Osteoblast (primary cell): ENCODE data around the gene TTN. TPM values are rescaled to one million over a fixed set of nuclear protein-coding genes. Genes with fewer than 3 reads are reported as not detected.

Experiments used
- DNase-seq: peaks from one replicate; pipeline ENCODE4 v3.0.0; 2011; ENCODE audit warnings: low spot score, mixed read lengths; ENCODE audit not compliant: insufficient read length; ENCODE audit errors: missing footprints
- H2AFZ ChIP-seq: 2 replicates; pipeline ENCODE4 v1.6.0; 2011; ENCODE audit warnings: mild to moderate bottlenecking, low read length
- H3K27ac ChIP-seq: 2 replicates; pipeline ENCODE4 v1.5.1; 2011; ENCODE audit warnings: mild to moderate bottlenecking, low read depth, low read length, moderate library complexity
- H3K27me3 ChIP-seq: 2 replicates; pipeline ENCODE4 v1.6.0; 2012; ENCODE audit warnings: mild to moderate bottlenecking, control low read depth, inconsistent platforms, low read length, moderate library complexity; ENCODE audit not compliant: insufficient read depth
- H3K36me3 ChIP-seq: 2 replicates; pipeline ENCODE4 v1.5.1; 2011; ENCODE audit warnings: mild to moderate bottlenecking, low read length, control low read depth, moderate library complexity; ENCODE audit not compliant: insufficient read depth
- H3K4me1 ChIP-seq: 2 replicates; pipeline ENCODE4 v1.5.1; 2011; ENCODE audit warnings: mild to moderate bottlenecking, low read length, control low read depth, moderate library complexity; ENCODE audit not compliant: insufficient read depth
- H3K4me2 ChIP-seq: 2 replicates; pipeline ENCODE4 v1.6.0; 2011; ENCODE audit warnings: mild to moderate bottlenecking, low read length; ENCODE audit not compliant: insufficient read depth
- H3K4me3 ChIP-seq: fragments of 200-600 bp; sonication (generic); 3 replicates; pipeline ENCODE4 v1.5.1; 2012; ENCODE audit warnings: mild to moderate bottlenecking, low read length, inconsistent platforms; ENCODE audit not compliant: insufficient read depth
- H3K79me2 ChIP-seq: 2 replicates; pipeline ENCODE4 v1.6.0; 2012; ENCODE audit warnings: mild to moderate bottlenecking, low read length, control low read depth, inconsistent platforms; ENCODE audit not compliant: insufficient read depth
- H3K9me3 ChIP-seq: 2 replicates; pipeline ENCODE4 v1.5.1; 2011; ENCODE audit warnings: low read depth, low read length, control low read depth
- H4K20me1 ChIP-seq: 2 replicates; pipeline ENCODE4 v1.6.0; 2012; ENCODE audit warnings: mild to moderate bottlenecking, low read length, control low read depth; ENCODE audit not compliant: insufficient read depth
- total RNA-seq: library from RNA; depleted of rRNA; stranded (reverse); fragments of >200 nt; gene quantifications from 2 replicates; pipeline ENCODE4 v1.2.3, GENCODE V29; 2012
- TF ChIP-seq, protein P1 (sequence below): IDR thresholded peaks from 2 replicates; pipeline ENCODE4 v1.5.1; 2011; ENCODE audit warnings: mild to moderate bottlenecking, low read depth, low read length, moderate library complexity; ENCODE audit errors: extremely low read depth

Gene TTN
- total RNA-seq, 1 donor: under 0.01 TPM

GRCh38 chr2:178819147-178819875, 12.1 kb upstream of the TTN start:
- peaks cover 4% of the 10 kb centered on the region for H3K4me1 ChIP-seq
- TF ChIP-seq, protein P1, sequence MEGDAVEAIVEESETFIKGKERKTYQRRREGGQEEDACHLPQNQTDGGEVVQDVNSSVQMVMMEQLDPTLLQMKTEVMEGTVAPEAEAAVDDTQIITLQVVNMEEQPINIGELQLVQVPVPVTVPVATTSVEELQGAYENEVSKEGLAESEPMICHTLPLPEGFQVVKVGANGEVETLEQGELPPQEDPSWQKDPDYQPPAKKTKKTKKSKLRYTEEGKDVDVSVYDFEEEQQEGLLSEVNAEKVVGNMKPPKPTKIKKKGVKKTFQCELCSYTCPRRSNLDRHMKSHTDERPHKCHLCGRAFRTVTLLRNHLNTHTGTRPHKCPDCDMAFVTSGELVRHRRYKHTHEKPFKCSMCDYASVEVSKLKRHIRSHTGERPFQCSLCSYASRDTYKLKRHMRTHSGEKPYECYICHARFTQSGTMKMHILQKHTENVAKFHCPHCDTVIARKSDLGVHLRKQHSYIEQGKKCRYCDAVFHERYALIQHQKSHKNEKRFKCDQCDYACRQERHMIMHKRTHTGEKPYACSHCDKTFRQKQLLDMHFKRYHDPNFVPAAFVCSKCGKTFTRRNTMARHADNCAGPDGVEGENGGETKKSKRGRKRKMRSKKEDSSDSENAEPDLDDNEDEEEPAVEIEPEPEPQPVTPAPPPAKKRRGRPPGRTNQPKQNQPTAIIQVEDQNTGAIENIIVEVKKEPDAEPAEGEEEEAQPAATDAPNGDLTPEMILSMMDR: no peak
- no peak overlapping the region for H3K4me3 ChIP-seq
- no peaks in the 10 kb centered on the region for H3K27me3 ChIP-seq
- H3K9me3 ChIP-seq: no peaks in the 10 kb centered on the region
- H2AFZ ChIP-seq: no peak overlapping the region
- H3K27ac ChIP-seq: no peak overlapping the region
- no peaks in the 10 kb centered on the region for H4K20me1 ChIP-seq
- H3K4me2 ChIP-seq: no peak overlapping the region
- no peaks in the 10 kb centered on the region for H3K79me2 ChIP-seq
- no peak for DNase-seq
- H3K36me3 ChIP-seq: no peaks in the 10 kb centered on the region

- Histone ChIP-seq H3K36me3 (no peaks in the 10 kb centered on the region), H2AFZ (no peak overlapping the region), H3K79me2 (no peaks in the 10 kb centered on the region), H3K27ac (no peak overlapping the region), H3K4me3 (no peak overlapping the region), H4K20me1 (no peaks in the 10 kb centered on the region), H3K27me3 (no peaks in the 10 kb centered on the region), H3K4me1 (no peaks in the 10 kb centered on the region), H3K4me2 (no peak overlapping the region), H3K9me3 (no peaks in the 10 kb centered on the region)
- TF ChIP-seq, protein P1: no peak
- no peak for DNase-seq
Observed at GRCh38 chr2:178811901-178812300, 4.7 kb upstream of the TTN start.

GRCh38 chr2:178811045-178811444, 3.8 kb upstream of the TTN start:
- no peak overlapping the region for H3K4me2 ChIP-seq

DNA sequence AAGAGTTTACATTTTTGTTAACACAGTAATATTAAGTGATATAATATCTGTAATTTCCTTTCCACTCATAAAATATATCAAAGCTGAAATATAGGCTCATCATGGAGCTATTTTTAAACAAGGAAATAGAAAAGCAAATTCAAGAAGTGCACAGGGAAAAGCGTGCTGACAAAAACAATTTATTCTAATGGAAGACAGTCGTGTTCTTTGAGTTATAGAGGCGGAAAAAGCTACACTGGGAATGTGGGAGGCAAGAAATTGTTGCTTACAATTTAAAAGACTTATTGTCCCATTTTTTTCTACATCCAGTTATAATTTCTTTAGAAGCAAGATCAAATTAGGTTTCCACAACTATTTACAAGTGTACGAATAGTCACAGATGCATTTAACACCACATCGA, 3.2 kb upstream of the TTN start:
- TF ChIP-seq, protein P1: no peak
- Histone ChIP-seq H3K27ac (no peak overlapping the region), H4K20me1 (no peaks in the 10 kb centered on the region), H3K79me2 (no peaks in the 10 kb centered on the region), H3K27me3 (no peaks in the 10 kb centered on the region), H3K4me3 (no peak overlapping the region), H3K9me3 (no peaks in the 10 kb centered on the region), H3K4me2 (no peak overlapping the region), H2AFZ (no peak overlapping the region), H3K4me1 (no peaks in the 10 kb centered on the region), H3K36me3 (no peaks in the 10 kb centered on the region)
- DNase-seq: no peak

More at GRCh38 chr2:178811045-178811444, 3.8 kb upstream of the TTN start:
- H4K20me1 ChIP-seq: no peaks in the 10 kb centered on the region
- no peak overlapping the region for H2AFZ ChIP-seq
- H3K79me2 ChIP-seq: no peaks in the 10 kb centered on the region
- H3K4me3 ChIP-seq: no peak overlapping the region
- no peaks in the 10 kb centered on the region for H3K27me3 ChIP-seq
- no peaks in the 10 kb centered on the region for H3K9me3 ChIP-seq
- DNase-seq: no peak
- no peaks in the 10 kb centered on the region for H3K36me3 ChIP-seq
- TF ChIP-seq, protein P1: no peak
- H3K4me1 ChIP-seq: no peaks in the 10 kb centered on the region
- no peak overlapping the region for H3K27ac ChIP-seq
